GM18870 (cell line): ENCODE data around the gene NLGN3.

Source experiments
- ATAC-seq: cut with Tn5 transposase; IDR thresholded peaks from one replicate; pipeline ENCODE4 v1.9.1; 2021; ENCODE audit warnings: moderate library complexity; ENCODE audit not compliant: unreplicated experiment

The NLGN3 gene

GRCh38 chrX:71118032-71118984, 26.3 kb upstream of the NLGN3 start, which contains the start of gene MED12:
TSS of gene MED12 (plus strand) at chrX:71118596. CDS start at chrX:71118755, 159 bp downstream.
- ATAC-seq, result no peak

- ATAC-seq, result no peak
These were observed 25.6 kb upstream of the NLGN3 start for GRCh38 chrX:71118985-71119535.

- ATAC-seq, result no peak
These were observed 16.3 kb upstream of the NLGN3 start for GRCh38 chrX:71128166-71128833.

- ATAC-seq, result peak; percentile 45
These were observed 15.5 kb upstream of the NLGN3 start for GRCh38 chrX:71128915-71129765.

GRCh38 chrX:71131510-71131909, 13.1 kb upstream of the NLGN3 start:
- ATAC-seq, result no peak

- ATAC-seq, result no peak
These were observed 4.2 kb upstream of the NLGN3 start for GRCh38 chrX:71140440-71140839.

- no peak for ATAC-seq
These were observed 1.1 kb upstream of the NLGN3 start for GRCh38 chrX:71143508-71143907.

GRCh38 chrX:71147496-71148277, 3.0 kb downstream of the NLGN3 start:
- no peak for ATAC-seq

- no peak for ATAC-seq
These were observed 3.6 kb downstream of the NLGN3 start for GRCh38 chrX:71148278-71148663.

- no peak for ATAC-seq
These were observed 6.7 kb downstream of the NLGN3 start for GRCh38 chrX:71151366-71151765.

GRCh38 chrX:71154196-71154595, 9.6 kb downstream of the NLGN3 start:
- ATAC-seq, result no peak

- ATAC-seq, result no peak
These were observed 10.0 kb downstream of the NLGN3 start for GRCh38 chrX:71154641-71155040.

GRCh38 chrX:71158603-71159002, 14.0 kb downstream of the NLGN3 start:
- no peak for ATAC-seq

- ATAC-seq, result no peak
These were observed 14.7 kb downstream of the NLGN3 start for GRCh38 chrX:71159335-71159734.

GRCh38 chrX:71160475-71160874, 15.8 kb downstream of the NLGN3 start:
- ATAC-seq, result no peak

GRCh38 chrX:71162981-71163380, 18.3 kb downstream of the NLGN3 start:
- no peak for ATAC-seq

- ATAC-seq, result no peak
These were observed 19.4 kb downstream of the NLGN3 start for GRCh38 chrX:71164071-71164470.

GRCh38 chrX:71166461-71166860, 21.8 kb downstream of the NLGN3 start:
- ATAC-seq, result no peak

- ATAC-seq, result no peak
These were observed 22.6 kb downstream of the NLGN3 start for GRCh38 chrX:71167031-71167781.
